ENCODE measurements around the gene GPRC5B. TPM values are rescaled to one million over a fixed set of nuclear protein-coding genes. Genes with fewer than 3 reads are reported as not detected.

GPRC5B gene
- total RNA-seq, 4 donors from 2014 or later = 14.1 to 29.4 (median 21.4) TPM

- Histone ChIP-seq H3K4me1 (no peaks in the 10 kb centered on the region), H3K9me3 (no peaks in the 10 kb centered on the region), H3K4me3 (no peak overlapping the region), H3K27me3 (peaks cover 0 to 13% (median under 1%) of the 10 kb centered on the region in 4 donors), H3K27ac (replicated peaks in 1 of 4) (no peak overlapping the region), H3K36me3 (no peaks in the 10 kb centered on the region)
- TF ChIP-seq CTCF (IDR thresholded peaks at IDR 0.05) (no peak), POLR2AphosphoS5 (IDR thresholded peaks at IDR 0.05) (no peak), EP300 (IDR thresholded peaks at IDR 0.05) (no peak), POLR2A (IDR thresholded peaks at IDR 0.05; ENCODE audit: low read depth) (no peak)
- intact Hi-C loops (cut with DNase I) = no loop called here
- no peak for DNase-seq (ENCODE audit: extremely low spot score)
- WGBS = 65% methylated on average over 2 of the region's 2 CpGs
These were observed 28.6 kb upstream of the GPRC5B start for GRCh38 chr16:19913340-19913645.

- no peaks in the 10 kb centered on the region for H3K36me3 ChIP-seq
- TF ChIP-seq POLR2A (IDR thresholded peaks at IDR 0.05; ENCODE audit: low read depth) (no peak), CTCF (IDR thresholded peaks at IDR 0.05) (no peak), POLR2AphosphoS5 (IDR thresholded peaks at IDR 0.05) (no peak), EP300 (IDR thresholded peaks at IDR 0.05) (no peak)
- H3K4me1 ChIP-seq = peaks cover 0 to 3% (median 2%) of the 10 kb centered on the region in 4 donors
- H3K27ac ChIP-seq (replicated peaks in 1 of 4) = no peak overlapping the region
- H3K9me3 ChIP-seq = no peaks in the 10 kb centered on the region
- H3K27me3 ChIP-seq = peaks cover 0 to 19% (median 6%) of the 10 kb centered on the region in 4 donors
- no peak for DNase-seq (ENCODE audit: extremely low spot score)
- intact Hi-C loops (cut with DNase I) = no loop called here
- H3K4me3 ChIP-seq = no peak overlapping the region
- WGBS = 73% methylated on average over 21 of the region's 22 CpGs
These were observed 28.0 kb upstream of the GPRC5B start for GRCh38 chr16:19912455-19913339.

- DNase-seq (ENCODE audit: extremely low spot score) = no peak
- H3K36me3 ChIP-seq = no peaks in the 10 kb centered on the region
- H3K9me3 ChIP-seq = no peaks in the 10 kb centered on the region
- peaks cover 0 to 24% (median 6%) of the 10 kb centered on the region in 4 donors for H3K27me3 ChIP-seq
- H3K27ac ChIP-seq (replicated peaks in 1 of 4) = no peak overlapping the region
- H3K4me3 ChIP-seq = no peak overlapping the region
- intact Hi-C loops (cut with DNase I) = no loop called here
- H3K4me1 ChIP-seq = peaks cover 0 to 10% (median 8%) of the 10 kb centered on the region in 4 donors
- WGBS = 54% methylated on average over 8 of the region's 8 CpGs
- TF ChIP-seq CTCF (IDR thresholded peaks at IDR 0.05) (no peak), EP300 (IDR thresholded peaks at IDR 0.05) (no peak), POLR2AphosphoS5 (IDR thresholded peaks at IDR 0.05) (no peak), POLR2A (IDR thresholded peaks at IDR 0.05; ENCODE audit: low read depth) (no peak)
These were observed 27.3 kb upstream of the GPRC5B start for GRCh38 chr16:19911747-19912454.

GRCh38 chr16:19911204-19911603, 26.6 kb upstream of the GPRC5B start:
- 83% methylated on average over 2 of the region's 2 CpGs for WGBS
- no peak for DNase-seq (ENCODE audit: extremely low spot score)
- H3K36me3 ChIP-seq = no peaks in the 10 kb centered on the region

More at GRCh38 chr16:19911204-19911603, 26.6 kb upstream of the GPRC5B start:
- no peak overlapping the region for H3K27ac ChIP-seq (replicated peaks in 1 of 4)
- H3K27me3 ChIP-seq = peaks cover 0 to 24% (median 6%) of the 10 kb centered on the region in 4 donors
- no peaks in the 10 kb centered on the region for H3K9me3 ChIP-seq
- TF ChIP-seq CTCF (IDR thresholded peaks at IDR 0.05) = no peak
- no peak for TF ChIP-seq POLR2AphosphoS5 (IDR thresholded peaks at IDR 0.05)
- no peak for TF ChIP-seq EP300 (IDR thresholded peaks at IDR 0.05)
- no peak for TF ChIP-seq POLR2A (IDR thresholded peaks at IDR 0.05; ENCODE audit: low read depth)
- peaks cover 0 to 10% (median 8%) of the 10 kb centered on the region in 4 donors for H3K4me1 ChIP-seq
- H3K4me3 ChIP-seq = no peak overlapping the region
- intact Hi-C loops (cut with DNase I) = no loop called here
